Measurements from ENCODE around the gene RNF103. TPM values are rescaled to one million over a fixed set of nuclear protein-coding genes. Genes with fewer than 3 reads are reported as not detected.
"Not testable (repeated sequence)": the region's sequence is repeated elsewhere in the genome, so short reads cannot be mapped to it uniquely, and the experiment has no call there.

The RNF103 gene
- total RNA-seq, 1 experiment from 2014 or later: 4.6 TPM

- H3K36me3 ChIP-seq (replicated peaks; ENCODE audit: control insufficient read depth, insufficient read depth, low read length): 0 out of 2 replicates have a peak, but pooled peaks cover 1% of the 10 kb centered on the region
- H3K4me3 ChIP-seq (ENCODE audit: insufficient read depth, low read depth, low read length): no peak overlapping the region
- no peak for DNase-seq
- no peaks in the 10 kb centered on the region for H3K27me3 ChIP-seq (ENCODE audit: control insufficient read depth, insufficient read depth, low read length)
Observed at GRCh38 chr2:86613515-86613914, 10.2 kb downstream of the RNF103 start.

- Histone ChIP-seq H3K36me3 (replicated peaks; ENCODE audit: control insufficient read depth, insufficient read depth, low read length) (0 out of 2 replicates have a peak, but pooled peaks cover 1% of the 10 kb centered on the region), H3K4me3 (ENCODE audit: insufficient read depth, low read depth, low read length) (no peak overlapping the region), H3K27me3 (ENCODE audit: control insufficient read depth, insufficient read depth, low read length) (no peaks in the 10 kb centered on the region)
- no peak for DNase-seq
Observed at GRCh38 chr2:86610871-86611270, 12.8 kb downstream of the RNF103 start.

- no peak for DNase-seq
- H3K4me3 ChIP-seq (ENCODE audit: insufficient read depth, low read depth, low read length): no peak overlapping the region
- peaks cover 2% of the 10 kb centered on the region; the same call in 1 of the 2 replicates for H3K36me3 ChIP-seq (replicated peaks; ENCODE audit: control insufficient read depth, insufficient read depth, low read length)
- H3K27me3 ChIP-seq (ENCODE audit: control insufficient read depth, insufficient read depth, low read length): no peaks in the 10 kb centered on the region
Observed at GRCh38 chr2:86608832-86609410, 14.7 kb downstream of the RNF103 start.

- Histone ChIP-seq H3K27me3 (ENCODE audit: control insufficient read depth, insufficient read depth, low read length) (no peaks in the 10 kb centered on the region), H3K4me3 (ENCODE audit: insufficient read depth, low read depth, low read length) (no peak overlapping the region), H3K36me3 (replicated peaks; ENCODE audit: control insufficient read depth, insufficient read depth, low read length) (peaks cover 1% of the 10 kb centered on the region; the same call in 1 of the 2 replicates)
- DNase-seq: no peak
Observed at GRCh38 chr2:86603905-86604304, 19.8 kb downstream of the RNF103 start.

GRCh38 chr2:86598966-86599365 lies 24.7 kb downstream of the RNF103 start:
- no peak for DNase-seq
- no peaks in the 10 kb centered on the region for H3K27me3 ChIP-seq (ENCODE audit: control insufficient read depth, insufficient read depth, low read length)
- H3K4me3 ChIP-seq (ENCODE audit: insufficient read depth, low read depth, low read length): no peak overlapping the region
- H3K36me3 ChIP-seq (replicated peaks; ENCODE audit: control insufficient read depth, insufficient read depth, low read length): no peaks in the 10 kb centered on the region

- no peaks in the 10 kb centered on the region for H3K27me3 ChIP-seq (ENCODE audit: control insufficient read depth, insufficient read depth, low read length)
- H3K36me3 ChIP-seq (replicated peaks; ENCODE audit: control insufficient read depth, insufficient read depth, low read length): no peaks in the 10 kb centered on the region
- no peak for DNase-seq
- H3K4me3 ChIP-seq (ENCODE audit: insufficient read depth, low read depth, low read length): no peak overlapping the region
Observed at GRCh38 chr2:86596118-86596517, 27.5 kb downstream of the RNF103 start.

GRCh38 chr2:86593266-86593665 lies 30.4 kb downstream of the RNF103 start:
- no peaks in the 10 kb centered on the region for H3K36me3 ChIP-seq (replicated peaks; ENCODE audit: control insufficient read depth, insufficient read depth, low read length)
- H3K4me3 ChIP-seq (ENCODE audit: insufficient read depth, low read depth, low read length): no peak overlapping the region
- DNase-seq: no peak
- H3K27me3 ChIP-seq (ENCODE audit: control insufficient read depth, insufficient read depth, low read length): no peaks in the 10 kb centered on the region

GRCh38 chr2:86592547-86593230 lies 31.0 kb downstream of the RNF103 start:
- H3K27me3 ChIP-seq (ENCODE audit: control insufficient read depth, insufficient read depth, low read length): no peaks in the 10 kb centered on the region
- no peak for DNase-seq
- H3K36me3 ChIP-seq (replicated peaks; ENCODE audit: control insufficient read depth, insufficient read depth, low read length): no peaks in the 10 kb centered on the region
- no peak overlapping the region for H3K4me3 ChIP-seq (ENCODE audit: insufficient read depth, low read depth, low read length)

GRCh38 chr2:86589701-86590100 lies 34.0 kb downstream of the RNF103 start:
- H3K36me3 ChIP-seq (replicated peaks; ENCODE audit: control insufficient read depth, insufficient read depth, low read length); H3K4me3 ChIP-seq (ENCODE audit: insufficient read depth, low read depth, low read length); H3K27me3 ChIP-seq (ENCODE audit: control insufficient read depth, insufficient read depth, low read length); DNase-seq: not testable (repeated sequence)

GRCh38 chr2:86584151-86584913 lies 39.3 kb downstream of the RNF103 start:
- Histone ChIP-seq H3K4me3 (ENCODE audit: insufficient read depth, low read depth, low read length) (no peak overlapping the region), H3K36me3 (replicated peaks; ENCODE audit: control insufficient read depth, insufficient read depth, low read length) (no peaks in the 10 kb centered on the region), H3K27me3 (ENCODE audit: control insufficient read depth, insufficient read depth, low read length) (no peaks in the 10 kb centered on the region)
- no peak for DNase-seq

GRCh38 chr2:86580560-86580959 lies 43.1 kb downstream of the RNF103 start:
- H3K36me3 ChIP-seq (replicated peaks; ENCODE audit: control insufficient read depth, insufficient read depth, low read length): no peaks in the 10 kb centered on the region
- DNase-seq: no peak

GRCh38 chr2:86577817-86578456 lies 45.7 kb downstream of the RNF103 start:
- H3K36me3 ChIP-seq (replicated peaks; ENCODE audit: control insufficient read depth, insufficient read depth, low read length): no peaks in the 10 kb centered on the region
- H3K4me3 ChIP-seq (ENCODE audit: insufficient read depth, low read depth, low read length): no peak overlapping the region
- no peaks in the 10 kb centered on the region for H3K27me3 ChIP-seq (ENCODE audit: control insufficient read depth, insufficient read depth, low read length)
- no peak for DNase-seq

More at GRCh38 chr2:86580560-86580959, 43.1 kb downstream of the RNF103 start:
- Histone ChIP-seq H3K4me3 (ENCODE audit: insufficient read depth, low read depth, low read length) (no peak overlapping the region), H3K27me3 (ENCODE audit: control insufficient read depth, insufficient read depth, low read length) (no peaks in the 10 kb centered on the region)

GRCh38 chr2:86570059-86570458 lies 53.6 kb downstream of the RNF103 start:
- no peak overlapping the region for H3K4me3 ChIP-seq (ENCODE audit: insufficient read depth, low read depth, low read length)
- DNase-seq: no peak

GRCh38 chr2:86566821-86567190 lies 56.9 kb downstream of the RNF103 start:
- Histone ChIP-seq H3K36me3 (replicated peaks; ENCODE audit: control insufficient read depth, insufficient read depth, low read length) (no peaks in the 10 kb centered on the region), H3K27me3 (ENCODE audit: control insufficient read depth, insufficient read depth, low read length) (no peaks in the 10 kb centered on the region; the same call in 1 of the 2 replicates), H3K4me3 (ENCODE audit: insufficient read depth, low read depth, low read length) (no peak overlapping the region)
- DNase-seq: no peak

More at GRCh38 chr2:86570059-86570458, 53.6 kb downstream of the RNF103 start:
- Histone ChIP-seq H3K36me3 (replicated peaks; ENCODE audit: control insufficient read depth, insufficient read depth, low read length) (no peaks in the 10 kb centered on the region), H3K27me3 (ENCODE audit: control insufficient read depth, insufficient read depth, low read length) (no peaks in the 10 kb centered on the region; the same call in 1 of the 2 replicates)

Measured in H7 (cell line).